Measurements from ENCODE around the gene HOXB3.

DNA sequence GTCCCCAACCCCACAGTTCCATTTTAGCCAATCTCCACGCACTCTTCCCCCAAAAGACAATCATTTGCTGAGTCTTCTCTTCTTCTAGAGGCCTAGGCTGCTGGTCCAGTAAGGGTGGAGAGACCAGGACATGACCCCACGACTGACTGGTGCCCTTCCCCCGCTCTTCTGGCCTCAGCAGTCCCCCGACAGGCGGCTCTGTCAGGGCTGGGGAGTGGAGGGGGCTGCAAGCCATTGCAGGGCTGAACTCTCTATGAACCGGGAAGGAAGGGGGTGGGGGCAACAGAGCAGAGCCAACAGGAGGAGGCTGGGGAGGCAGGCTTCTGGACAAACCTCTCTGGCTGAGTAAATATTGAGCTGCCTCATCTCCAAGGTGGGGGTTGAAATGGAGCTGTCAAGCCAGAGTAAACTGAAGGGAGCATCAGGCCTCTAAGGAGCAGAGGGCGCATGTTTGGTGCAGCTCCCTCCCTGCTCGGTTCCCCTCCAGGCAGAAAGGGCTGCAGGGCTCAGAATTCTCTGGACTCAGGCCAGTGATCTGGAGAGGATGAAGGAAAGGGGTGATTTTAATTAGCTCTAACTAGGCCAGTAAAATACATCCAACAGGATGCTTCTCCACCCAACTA is 67.9 kb downstream of the HOXB3 start:
- TF ChIP-seq, protein P1, sequence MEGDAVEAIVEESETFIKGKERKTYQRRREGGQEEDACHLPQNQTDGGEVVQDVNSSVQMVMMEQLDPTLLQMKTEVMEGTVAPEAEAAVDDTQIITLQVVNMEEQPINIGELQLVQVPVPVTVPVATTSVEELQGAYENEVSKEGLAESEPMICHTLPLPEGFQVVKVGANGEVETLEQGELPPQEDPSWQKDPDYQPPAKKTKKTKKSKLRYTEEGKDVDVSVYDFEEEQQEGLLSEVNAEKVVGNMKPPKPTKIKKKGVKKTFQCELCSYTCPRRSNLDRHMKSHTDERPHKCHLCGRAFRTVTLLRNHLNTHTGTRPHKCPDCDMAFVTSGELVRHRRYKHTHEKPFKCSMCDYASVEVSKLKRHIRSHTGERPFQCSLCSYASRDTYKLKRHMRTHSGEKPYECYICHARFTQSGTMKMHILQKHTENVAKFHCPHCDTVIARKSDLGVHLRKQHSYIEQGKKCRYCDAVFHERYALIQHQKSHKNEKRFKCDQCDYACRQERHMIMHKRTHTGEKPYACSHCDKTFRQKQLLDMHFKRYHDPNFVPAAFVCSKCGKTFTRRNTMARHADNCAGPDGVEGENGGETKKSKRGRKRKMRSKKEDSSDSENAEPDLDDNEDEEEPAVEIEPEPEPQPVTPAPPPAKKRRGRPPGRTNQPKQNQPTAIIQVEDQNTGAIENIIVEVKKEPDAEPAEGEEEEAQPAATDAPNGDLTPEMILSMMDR (IDR thresholded peaks at IDR 0.05), result no peak
- no peak for TF ChIP-seq EZH2phosphoT487 (IDR thresholded peaks at IDR 0.05)
- peak; percentile 56 for TF ChIP-seq EZH2 (IDR thresholded peaks at IDR 0.05)

All from neural progenitor cell (in vitro differentiated cells).